HTR-8/SVneo (cell line): Measurements from ENCODE around the gene TAMM41.
"Not testable (repeated sequence)": the region's sequence is repeated elsewhere in the genome, so short reads cannot be mapped to it uniquely, and the experiment has no call there.

Experiments
- DNase-seq: peaks from one replicate; pipeline ENCODE4 v3.0.0; 2011; ENCODE audit warnings: low spot score, mixed read lengths; ENCODE audit not compliant: insufficient read length
- FAIRE-seq: peaks from 2 replicates; lab custom pipeline; 2011; peaks lifted over from hg19 to GRCh38; lab: Jason Lieb, UNC

The TAMM41 gene

GRCh38 chr3:11770477-11771391 lies 76.0 kb downstream of the TAMM41 start:
- DNase-seq (peak; percentile 54), FAIRE-seq (no peak)

DNA sequence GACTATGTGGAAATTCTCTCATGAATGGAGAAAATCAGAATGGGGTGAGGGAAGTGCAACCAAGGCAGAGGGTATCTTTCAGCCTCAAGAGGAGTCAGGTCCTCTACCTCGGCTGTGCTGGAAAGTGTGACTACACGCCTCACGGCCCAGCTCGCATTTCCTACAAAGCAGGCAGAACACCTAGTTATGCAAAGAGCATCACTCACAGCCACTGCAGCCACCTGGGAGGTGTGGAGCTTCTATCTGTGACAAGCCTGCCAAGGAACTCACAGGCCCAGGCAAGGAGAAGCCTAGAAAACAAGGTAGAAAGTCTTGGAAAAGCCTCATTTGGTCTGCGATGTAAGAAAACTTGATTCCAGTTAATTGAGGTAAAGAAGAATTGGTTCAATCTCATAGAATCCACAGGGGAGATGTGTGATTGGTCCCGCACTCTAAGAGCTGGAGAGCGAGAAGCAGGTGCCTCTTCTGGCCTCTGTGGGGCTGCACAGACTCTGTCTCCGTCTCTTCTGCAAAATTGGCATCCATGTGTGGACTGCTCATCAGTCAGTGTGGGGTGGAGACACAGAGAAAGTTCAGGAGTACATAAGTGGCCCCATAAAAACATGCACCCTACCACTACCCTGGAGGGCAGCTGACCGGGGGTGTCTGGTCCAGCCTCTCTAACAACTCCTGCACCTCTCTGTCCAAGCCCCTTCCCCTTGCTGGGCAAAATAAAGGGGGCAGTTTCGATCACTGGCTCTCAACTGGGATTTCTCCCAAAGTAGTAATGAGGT lies 76.8 kb downstream of the TAMM41 start:
- FAIRE-seq (no peak), DNase-seq (no peak)

- no peak for FAIRE-seq
- no peak for DNase-seq
These were observed 78.1 kb downstream of the TAMM41 start for GRCh38 chr3:11768604-11769003.

DNA sequence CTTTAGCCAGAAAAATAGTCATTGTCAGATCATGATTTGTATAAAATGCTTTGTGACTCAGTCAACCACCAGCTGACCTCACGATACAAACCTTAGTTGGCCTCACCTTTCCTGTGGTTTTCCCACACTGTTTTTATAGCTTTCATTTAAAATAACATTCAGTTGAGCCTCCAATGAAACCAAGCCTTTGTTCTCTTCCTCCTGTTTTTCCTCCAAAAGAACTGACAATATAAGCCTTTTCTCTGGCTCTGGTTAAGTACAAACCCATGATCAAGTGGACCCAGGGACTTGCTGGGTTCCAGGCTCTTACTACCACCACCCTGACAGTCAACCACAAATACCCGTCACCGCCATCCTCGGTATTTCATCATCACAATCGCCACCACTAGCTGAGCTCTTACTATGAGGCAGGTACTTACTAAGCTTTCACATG lies 81.7 kb downstream of the TAMM41 start:
- FAIRE-seq (no peak), DNase-seq (peak; percentile 37)

DNA sequence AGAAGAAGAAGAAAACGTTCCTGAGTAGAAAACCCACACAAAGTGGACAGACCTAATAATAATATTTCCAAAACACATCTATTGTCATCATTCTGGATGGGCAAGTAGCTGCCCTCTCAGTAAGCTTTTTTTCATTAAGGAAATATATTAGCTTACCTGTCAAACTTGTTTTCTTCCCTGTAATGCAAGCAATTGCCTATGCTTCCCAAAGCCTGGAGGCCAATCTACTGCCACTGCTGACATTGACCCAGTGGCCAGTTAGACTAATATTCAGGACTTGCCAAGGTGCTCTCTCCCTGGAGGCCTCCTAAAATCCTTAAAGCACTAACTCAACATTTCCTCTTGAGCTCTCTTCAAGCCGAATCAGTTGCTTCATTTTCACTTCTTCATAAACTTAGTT lies 86.7 kb downstream of the TAMM41 start:
- FAIRE-seq (no peak), DNase-seq (no peak)

DNA sequence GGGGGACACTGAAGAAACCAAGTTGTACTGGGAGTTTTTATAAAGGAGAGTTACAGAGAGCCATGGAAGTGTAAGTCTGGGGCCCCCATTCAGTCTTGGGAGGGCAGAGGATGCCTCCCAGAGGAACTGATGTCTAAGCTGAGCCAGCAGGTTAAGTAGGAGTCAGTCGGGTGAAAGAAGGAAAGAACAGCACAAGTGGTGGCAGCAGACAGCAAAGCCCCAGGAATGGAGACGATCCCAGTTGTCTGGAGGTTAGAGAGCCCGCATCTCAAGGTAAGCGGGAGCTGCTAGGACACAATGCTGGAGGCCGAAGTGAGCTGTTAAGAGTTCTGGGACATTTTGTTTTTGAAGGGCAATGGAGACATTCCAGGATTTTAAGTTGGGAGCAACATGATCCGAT lies 88.8 kb downstream of the TAMM41 start:
- DNase-seq, result no peak
- no peak for FAIRE-seq

GRCh38 chr3:11757441-11757875 lies 89.2 kb downstream of the TAMM41 start:
- DNase-seq, result no peak
- no peak for FAIRE-seq

GRCh38 chr3:11755276-11755675 lies 91.4 kb downstream of the TAMM41 start:
- FAIRE-seq, result no peak

GRCh38 chr3:11752254-11752653 lies 94.4 kb downstream of the TAMM41 start:
- not testable (repeated sequence) for FAIRE-seq, DNase-seq

More at GRCh38 chr3:11755276-11755675, 91.4 kb downstream of the TAMM41 start:
- no peak for DNase-seq

- not testable (repeated sequence) for FAIRE-seq, DNase-seq
These were observed 98.4 kb downstream of the TAMM41 start for GRCh38 chr3:11748306-11748705.
